Measurements from ENCODE around the gene TRMT1. TPM values are rescaled to one million over a fixed set of nuclear protein-coding genes. Genes with fewer than 3 reads are reported as not detected.
"Not testable (repeated sequence)": the region's sequence is repeated elsewhere in the genome, so short reads cannot be mapped to it uniquely, and the experiment has no call there.

Gene TRMT1
- total RNA-seq, 1 donor from 2014 or later: 49.9 TPM

GRCh38 chr19:13152974-13153568, 36.5 kb upstream of the TRMT1 start:
- TF ChIP-seq CTCF (conservative IDR thresholded peaks at IDR 0.05; ENCODE audit: low read depth, low read length): peak; percentile 2
- DNase-seq (ENCODE audit: low read depth): no peak

GRCh38 chr19:13152356-13152973, 35.9 kb upstream of the TRMT1 start:
- no peak for TF ChIP-seq CTCF (conservative IDR thresholded peaks at IDR 0.05; ENCODE audit: low read depth, low read length)
- no peak for DNase-seq (ENCODE audit: low read depth)
- peak overlapping the region; percentile 92 for H3K4me3 ChIP-seq (ENCODE audit: low read depth, low read length)

More at GRCh38 chr19:13152974-13153568, 36.5 kb upstream of the TRMT1 start:
- peak overlapping the region; percentile 92 for H3K4me3 ChIP-seq (ENCODE audit: low read depth, low read length)

GRCh38 chr19:13151605-13152355, 35.2 kb upstream of the TRMT1 start:
- no peak for DNase-seq (ENCODE audit: low read depth)
- TF ChIP-seq CTCF (conservative IDR thresholded peaks at IDR 0.05; ENCODE audit: low read depth, low read length): no peak
- H3K4me3 ChIP-seq (ENCODE audit: low read depth, low read length): peak overlapping the region; percentile 92

- peak overlapping the region; percentile 88 for H3K4me3 ChIP-seq (ENCODE audit: low read depth, low read length)
- no peak for TF ChIP-seq CTCF (conservative IDR thresholded peaks at IDR 0.05; ENCODE audit: low read depth, low read length)
- no peak for DNase-seq (ENCODE audit: low read depth)
Observed at GRCh38 chr19:13150931-13151604, 34.5 kb upstream of the TRMT1 start.

GRCh38 chr19:13150187-13150930, 33.8 kb upstream of the TRMT1 start, which contains the start of the genes IER2 and STX10:
Gene IER2, plus strand, starts transcription at chr19:13150411. Its CDS starts 2,776 bp downstream, at chr19:13153187.
Gene STX10, minus strand, starts transcription at chr19:13150375. Its CDS starts 202 bp downstream, at chr19:13150173.
- TF ChIP-seq CTCF (conservative IDR thresholded peaks at IDR 0.05; ENCODE audit: low read depth, low read length): peak; percentile 53
- no peak for DNase-seq (ENCODE audit: low read depth)

GRCh38 chr19:13149628-13150186, 33.2 kb upstream of the TRMT1 start:
- H3K4me3 ChIP-seq (ENCODE audit: low read depth, low read length): peak overlapping the region; percentile 88
- DNase-seq (ENCODE audit: low read depth): no peak
- TF ChIP-seq CTCF (conservative IDR thresholded peaks at IDR 0.05; ENCODE audit: low read depth, low read length): no peak

More at GRCh38 chr19:13150187-13150930, 33.8 kb upstream of the TRMT1 start, which contains the start of the genes IER2 and STX10:
- peak within 1 kb of the TSS; percentile 88 for H3K4me3 ChIP-seq (ENCODE audit: low read depth, low read length)

GRCh38 chr19:13149173-13149627, 32.7 kb upstream of the TRMT1 start:
- DNase-seq (ENCODE audit: low read depth): not testable (repeated sequence)
- H3K4me3 ChIP-seq (ENCODE audit: low read depth, low read length): peak overlapping the region; percentile 88

Data from epithelial cell of proximal tubule (primary cell).